HepG2 (cell line): ENCODE results near the gene WWTR1. TPM values are rescaled to one million over a fixed set of nuclear protein-coding genes. Genes with fewer than 3 reads are reported as not detected.

Experiments used
- BRCA1 ChIP-seq: sonication (generic); formaldehyde crosslinking; IDR thresholded peaks from 2 replicates; pipeline ENCODE4 v1.4.0; 2020; ENCODE audit warnings: missing genetic modification reagents
- FLYWCH1 ChIP-seq: sonication (generic); formaldehyde crosslinking; IDR thresholded peaks from 2 replicates; pipeline ENCODE4 v1.8.1; 2023; ENCODE audit warnings: mild to moderate bottlenecking, missing genetic modification reagents
- FOXJ3 ChIP-seq: sonication (generic); formaldehyde crosslinking; IDR thresholded peaks from 2 replicates; pipeline ENCODE4 v1.4.0; 2020; ENCODE audit warnings: missing genetic modification reagents, mild to moderate bottlenecking, borderline replicate concordance
- FOXK1 ChIP-seq: sonication (generic); formaldehyde crosslinking; IDR thresholded peaks from 2 replicates; pipeline ENCODE4 v1.4.0; 2020; ENCODE audit warnings: low read depth, missing genetic modification reagents, borderline replicate concordance
- FOXO1 ChIP-seq: sonication (generic); formaldehyde crosslinking; IDR thresholded peaks from 2 replicates; pipeline ENCODE4 v1.4.0; 2020; ENCODE audit warnings: missing genetic modification reagents
- GATA4 ChIP-seq: sonication (generic); IDR thresholded peaks from 2 replicates; pipeline ENCODE4 v1.6.1; 2016; ENCODE audit warnings: antibody characterized with exemption, low read depth, borderline replicate concordance
- KMT2A ChIP-seq: sonication (generic); formaldehyde crosslinking; IDR thresholded peaks from 2 replicates; pipeline ENCODE4 v1.4.0; 2020; ENCODE audit warnings: missing genetic modification reagents
- NFYB ChIP-seq: sonication (generic); formaldehyde crosslinking; IDR thresholded peaks from 2 replicates; pipeline ENCODE4 v1.4.0; 2020; ENCODE audit warnings: missing genetic modification reagents
- PHF8 ChIP-seq: sonication (generic); formaldehyde crosslinking; IDR thresholded peaks from 2 replicates; pipeline ENCODE4 v1.5.0; 2020; ENCODE audit warnings: missing genetic modification reagents
- PPARG ChIP-seq: conservative IDR thresholded peaks from 2 replicates; pipeline ENCODE4 v1.6.1; 2016; ENCODE audit warnings: missing biosample characterization, missing genetic modification reagents
- SOX6 ChIP-seq, 2 experiments: fragments of 450-650 bp in 1 of 2; sonication (generic) in 1 of 2; formaldehyde crosslinking in 1 of 2; IDR thresholded peaks; 2 replicates each; pipeline versions ENCODE4 v1.4.0 to v1.6.1; 2017 to 2020; ENCODE audit warnings: antibody characterized with exemption in 1 of 2, mild to moderate bottlenecking in 1 of 2, missing genetic modification reagents in 1 of 2
- ZNF224 ChIP-seq: sonication (generic); formaldehyde crosslinking; IDR thresholded peaks from 2 replicates; pipeline ENCODE4 v1.5.0; 2020; ENCODE audit warnings: mild to moderate bottlenecking, missing genetic modification reagents
- ZNF574 ChIP-seq: sonication (generic); formaldehyde crosslinking; IDR thresholded peaks from 2 replicates; pipeline ENCODE4 v1.4.0; 2020; ENCODE audit warnings: missing genetic modification reagents
- ZNF614 ChIP-seq: IDR thresholded peaks from 2 replicates; pipeline ENCODE4 v1.6.1; 2018; ENCODE audit warnings: missing biosample characterization, missing genetic modification reagents, inconsistent platforms, borderline replicate concordance
- ZNF7 ChIP-seq: IDR thresholded peaks from 2 replicates; pipeline ENCODE4 v1.6.1; 2016; ENCODE audit warnings: missing biosample characterization, missing genetic modification reagents
- ZNF782 ChIP-seq: sonication (generic); formaldehyde crosslinking; IDR thresholded peaks from 2 replicates; pipeline ENCODE4 v1.4.0; 2020; ENCODE audit warnings: missing genetic modification reagents, mild to moderate bottlenecking, borderline replicate concordance
- polyA plus RNA-seq, 8 experiments: library from polyadenylated mRNA; depleted of rRNA in 3 of 8; stranded (reverse) in 7 of 8; unstranded in 1 of 8; fragments of >200 nt; fragmentation: Illumina TruSeq in 4 of 8; extraction: Trizol in 4 of 8; gene quantifications; 2 replicates each; pipeline versions ENCODE4 v1.2.1 to v1.2.3, GENCODE V29; 2011 to 2016; ENCODE audit warnings: low read depth in 4 of 8, missing spikeins in 1 of 8, mixed read lengths in 1 of 8; ENCODE audit not compliant: insufficient read depth in 1 of 8
- total RNA-seq, 5 experiments: library from RNA; depleted of rRNA; stranded (reverse); fragments of >200 nt; fragmentation: Illumina TruSeq; extraction: Trizol; gene quantifications; 2 replicates each; pipeline ENCODE4 v1.2.3, GENCODE V29; 2016; ENCODE audit warnings: low read depth in 1 of 5
- TF ChIP-seq, protein P1 (sequence below): sonication (generic); formaldehyde crosslinking; IDR thresholded peaks from 2 replicates; pipeline ENCODE4 v1.5.1; 2020; ENCODE audit warnings: missing genetic modification reagents, mild to moderate bottlenecking, borderline replicate concordance
- TF ChIP-seq, protein P2 (sequence below): sonication (generic); formaldehyde crosslinking; IDR thresholded peaks from 2 replicates; pipeline ENCODE4 v1.8.0; 2023; ENCODE audit warnings: mild to moderate bottlenecking, missing genetic modification reagents
- TF ChIP-seq, protein P3 (sequence below): sonication (generic); formaldehyde crosslinking; conservative IDR thresholded peaks from 2 replicates; pipeline ENCODE4 v1.8.1; 2023; ENCODE audit warnings: missing genetic modification reagents

The WWTR1 gene
- total and polyA plus RNA-seq, 2 of the 13 experiments (the other 11 are each of a cell fraction or from before 2014, with no cell fraction given), result 19.7 to 139 TPM

- peak; percentile 49; the same call in 1 of the 2 replicates for TF ChIP-seq PPARG (CRISPR knock-in tag)
- TF ChIP-seq ZNF224 (CRISPR knock-in tag), result 0 out of 2 replicates have a peak, but pooled peaks have one; percentile 57
- TF ChIP-seq ZNF782, result peak; percentile 73; the same call in 1 of the 2 replicates
- TF ChIP-seq NFYB (CRISPR knock-in tag), result no peak
- TF ChIP-seq, protein P1, sequence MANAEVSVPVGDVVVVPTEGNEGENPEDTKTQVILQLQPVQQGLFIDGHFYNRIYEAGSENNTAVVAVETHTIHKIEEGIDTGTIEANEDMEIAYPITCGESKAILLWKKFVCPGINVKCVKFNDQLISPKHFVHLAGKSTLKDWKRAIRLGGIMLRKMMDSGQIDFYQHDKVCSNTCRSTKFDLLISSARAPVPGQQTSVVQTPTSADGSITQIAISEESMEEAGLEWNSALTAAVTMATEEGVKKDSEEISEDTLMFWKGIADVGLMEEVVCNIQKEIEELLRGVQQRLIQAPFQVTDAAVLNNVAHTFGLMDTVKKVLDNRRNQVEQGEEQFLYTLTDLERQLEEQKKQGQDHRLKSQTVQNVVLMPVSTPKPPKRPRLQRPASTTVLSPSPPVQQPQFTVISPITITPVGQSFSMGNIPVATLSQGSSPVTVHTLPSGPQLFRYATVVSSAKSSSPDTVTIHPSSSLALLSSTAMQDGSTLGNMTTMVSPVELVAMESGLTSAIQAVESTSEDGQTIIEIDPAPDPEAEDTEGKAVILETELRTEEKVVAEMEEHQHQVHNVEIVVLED (CRISPR knock-in tag), result 0 out of 2 replicates have a peak, but pooled peaks have one; percentile 31
- TF ChIP-seq PHF8 (CRISPR knock-in tag), result peak; percentile 93
- TF ChIP-seq FOXO1, result peak; percentile 16; the same call in 1 of the 2 replicates
- peak; percentile 24; the same call in 1 of the 2 replicates for TF ChIP-seq ZNF7 (CRISPR knock-in tag)
- TF ChIP-seq ZNF614 (CRISPR knock-in tag), result peak; percentile 64; the same call in 1 of the 2 replicates
- peak; percentile 80 for TF ChIP-seq FLYWCH1 (CRISPR knock-in tag)
- 0 out of 2 replicates have a peak, but pooled peaks have one; percentile 39 for TF ChIP-seq BRCA1
- no peak for TF ChIP-seq FOXJ3 (CRISPR knock-in tag)
- no peak for TF ChIP-seq SOX6 (IDR thresholded peaks at IDR 0.05)
- TF ChIP-seq SOX6 (CRISPR knock-in tag; IDR thresholded peaks at IDR 0.05), result peak; percentile 62
- TF ChIP-seq, protein P2, sequence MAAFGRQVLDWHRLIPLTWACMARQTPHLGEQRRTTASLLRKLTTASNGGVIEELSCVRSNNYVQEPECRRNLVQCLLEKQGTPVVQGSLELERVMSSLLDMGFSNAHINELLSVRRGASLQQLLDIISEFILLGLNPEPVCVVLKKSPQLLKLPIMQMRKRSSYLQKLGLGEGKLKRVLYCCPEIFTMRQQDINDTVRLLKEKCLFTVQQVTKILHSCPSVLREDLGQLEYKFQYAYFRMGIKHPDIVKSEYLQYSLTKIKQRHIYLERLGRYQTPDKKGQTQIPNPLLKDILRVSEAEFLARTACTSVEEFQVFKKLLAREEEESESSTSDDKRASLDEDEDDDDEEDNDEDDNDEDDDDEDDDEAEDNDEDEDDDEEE (CRISPR knock-in tag), result peak; percentile 42; the same call in 1 of the 2 replicates
- no peak; the same call in 1 of the 2 replicates for TF ChIP-seq ZNF574
- TF ChIP-seq GATA4, result peak; percentile 31; the same call in 1 of the 2 replicates
- TF ChIP-seq, protein P3, sequence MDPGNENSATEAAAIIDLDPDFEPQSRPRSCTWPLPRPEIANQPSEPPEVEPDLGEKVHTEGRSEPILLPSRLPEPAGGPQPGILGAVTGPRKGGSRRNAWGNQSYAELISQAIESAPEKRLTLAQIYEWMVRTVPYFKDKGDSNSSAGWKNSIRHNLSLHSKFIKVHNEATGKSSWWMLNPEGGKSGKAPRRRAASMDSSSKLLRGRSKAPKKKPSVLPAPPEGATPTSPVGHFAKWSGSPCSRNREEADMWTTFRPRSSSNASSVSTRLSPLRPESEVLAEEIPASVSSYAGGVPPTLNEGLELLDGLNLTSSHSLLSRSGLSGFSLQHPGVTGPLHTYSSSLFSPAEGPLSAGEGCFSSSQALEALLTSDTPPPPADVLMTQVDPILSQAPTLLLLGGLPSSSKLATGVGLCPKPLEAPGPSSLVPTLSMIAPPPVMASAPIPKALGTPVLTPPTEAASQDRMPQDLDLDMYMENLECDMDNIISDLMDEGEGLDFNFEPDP (CRISPR knock-in tag), result 0 out of 2 replicates have a peak, but pooled peaks have one; percentile 92
- TF ChIP-seq FOXK1, result 0 out of 2 replicates have a peak, but pooled peaks have one; percentile 53
- TF ChIP-seq KMT2A, result peak; percentile 82; the same call in 1 of the 2 replicates
These were observed at the start of gene WWTR1 (continued) for GRCh38 chr3:149657926-149658743.
